Stomach (tissue), 9 donors: ENCODE data around the gene WNT5B. TPM values are rescaled to one million over a fixed set of nuclear protein-coding genes. Genes with fewer than 3 reads are reported as not detected.

ENCODE experiments used
- DNase-seq, 2 donors: peaks; one replicate each; pipeline versions ENCODE4 v3.0.0 to v3.0.0-alpha.2; 2013 to 2019
- H3K27ac ChIP-seq, 5 donors: fragments of 200-600 bp in 4 of 5; sonication (generic) in 4 of 5; one replicate each; pipeline ENCODE4 v1.5.1; 2013 to 2019; ENCODE audit warnings: mild to moderate bottlenecking in 1 of 5, moderate library complexity in 1 of 5
- H3K27me3 ChIP-seq, 3 donors: fragments of 200-600 bp; sonication (generic); one replicate each; pipeline ENCODE4 v1.5.1; 2017 to 2019; ENCODE audit warnings: mixed run types in 1 of 3
- H3K36me3 ChIP-seq, 4 donors: fragments of 200-600 bp; sonication (generic); 1 replicate in 3 of 4; 2 replicates in 1 of 4; pipeline ENCODE4 v1.5.1; 2016 to 2019
- H3K4me1 ChIP-seq, 4 donors: fragments of 200-600 bp; sonication (generic); one replicate each; pipeline ENCODE4 v1.5.1; 2016 to 2019
- H3K4me3 ChIP-seq, 4 donors: fragments of 200-600 bp; sonication (generic) in 3 of 4; one replicate each; pipeline ENCODE4 v1.5.1; 2016 to 2019; ENCODE audit warnings: mild to moderate bottlenecking in 1 of 4
- H3K9me3 ChIP-seq, 4 donors: fragments of 200-600 bp; sonication (generic); one replicate each; pipeline ENCODE4 v1.5.1; 2016 to 2019
- EP300 ChIP-seq: sonication (generic); formaldehyde crosslinking; IDR thresholded peaks from one replicate; pipeline ENCODE4 v1.6.1; 2017; ENCODE audit warnings: antibody characterized with exemption
- POLR2A ChIP-seq, 4 donors: fragments of 450-650 bp; IDR thresholded peaks; one replicate each; pipeline ENCODE4 v1.6.1; 2016; ENCODE audit warnings: antibody characterized with exemption in 4 of 4, control low read depth in 2 of 4, mild to moderate bottlenecking in 1 of 4, moderate library complexity in 1 of 4
- POLR2AphosphoS5 ChIP-seq, 3 donors: sonication (generic); formaldehyde crosslinking; IDR thresholded peaks; one replicate each; pipeline ENCODE4 v1.6.1; 2016; ENCODE audit warnings: antibody characterized with exemption in 3 of 3
- WGBS, 5 donors: extraction: QIAGEN DNeasy Blood & Tissue Kit in 3 of 5; methylation state at CpG; one replicate each; pipeline versions ENCODE4 v1.1.5 to v1.1.7; 2013 to 2018; 5-methylcytosine and 5-hydroxymethylcytosine counted together
- intact Hi-C: fragments of 100-400 bp; cut with DNase I; formaldehyde crosslinking; loops from one replicate; pipeline ENCODE4 v1.15.1; 2023; ENCODE audit warnings: low total_unique reads
- polyA plus RNA-seq, 3 donors: library from polyadenylated mRNA; stranded (reverse); fragments of 200-250 nt; gene quantifications; one replicate each; pipeline ENCODE4 v1.2.3, GENCODE V29; 2013
- total RNA-seq, 5 donors: library from RNA; depleted of rRNA; stranded (reverse); fragments of >200 nt; gene quantifications; one replicate each; pipeline versions ENCODE4 v1.1.0 to v1.2.3, GENCODE V29; 2014 to 2016
- TF ChIP-seq, protein P1 (sequence below), 7 experiments: fragments of 450-650 bp in 4 of 7; fragments of 200-600 bp in 3 of 7; sonication (generic) in 3 of 7; IDR thresholded peaks; one replicate each; pipeline ENCODE4 v1.5.1; 2016 to 2019; ENCODE audit warnings: antibody characterized with exemption in 7 of 7, control low read depth in 2 of 7, mild to moderate bottlenecking in 1 of 7
- donor health status: healthy with polysubstance abuse.
- donor health status: Bipolar disorder and iron deficiency.
- donor health status: healthy.

WNT5B gene
- total and polyA plus RNA-seq, 8 donors, result 0.45 to 22.3 (median 7.4) TPM

DNA sequence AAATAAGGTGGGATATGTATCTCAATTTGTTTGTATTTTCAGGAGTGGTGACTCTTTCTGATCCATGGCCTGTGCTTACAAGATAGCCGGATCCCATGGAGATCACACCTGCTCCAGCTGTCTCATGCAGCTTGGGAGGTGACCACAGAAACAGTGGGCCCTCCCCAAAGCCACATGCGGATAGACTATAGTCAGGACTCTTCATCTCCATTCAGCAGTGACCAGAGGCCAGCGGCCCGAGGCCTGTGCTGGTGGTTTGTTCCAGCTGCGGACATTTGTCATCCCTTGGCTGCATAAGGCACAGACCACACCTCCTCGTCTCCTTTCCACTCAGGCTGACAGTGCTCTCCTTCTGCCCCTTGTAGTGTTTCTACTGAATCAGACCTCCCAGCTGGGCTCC, 14.7 kb upstream of the WNT5B start:
- WGBS, 5 donors, result 88 to 93% (median 89%) methylated on average over 6 of the region's 6 CpGs

DNA sequence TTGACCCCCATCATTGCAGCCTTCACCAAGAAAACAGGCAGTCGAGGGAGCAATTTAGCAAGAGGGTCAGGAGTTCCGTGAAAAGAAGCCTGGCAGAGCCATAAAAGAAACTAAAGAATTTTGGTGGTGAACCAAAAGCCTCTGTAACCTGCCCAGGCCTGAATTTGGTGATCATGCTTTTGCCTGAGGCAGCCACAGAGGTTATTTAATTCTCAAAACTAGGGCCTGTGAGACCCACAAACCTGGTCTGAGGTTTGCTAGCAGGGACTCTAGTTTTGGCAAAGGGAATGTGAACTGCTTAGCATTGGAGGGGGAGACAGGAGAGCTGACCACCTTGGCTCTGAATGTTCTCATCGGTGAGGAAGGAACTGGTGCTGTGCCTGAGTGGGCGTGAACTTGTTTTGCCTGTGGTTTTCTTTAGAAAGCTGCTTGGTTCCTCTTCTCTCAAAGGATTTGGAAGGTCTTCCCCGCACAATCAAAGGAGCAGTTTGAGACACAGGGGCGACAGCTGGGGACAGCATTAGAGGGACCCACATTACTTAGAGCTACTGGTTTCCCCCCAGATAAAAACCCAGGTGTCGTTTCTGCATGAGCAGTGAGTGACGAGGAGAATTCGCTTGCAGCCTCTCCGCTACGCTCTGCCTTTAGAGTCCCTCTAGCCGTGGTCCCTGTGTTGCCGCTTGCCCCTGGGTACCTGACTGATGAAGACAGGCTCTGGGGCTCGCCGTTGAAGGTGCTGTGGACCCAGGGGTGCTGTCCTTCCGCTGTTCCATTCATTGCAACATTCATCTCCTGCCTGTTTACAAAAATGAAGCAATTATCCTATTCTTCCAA, 12.6 kb upstream of the WNT5B start:
- Histone ChIP-seq H3K27me3 (no peaks in the 10 kb centered on the region), H3K9me3 (no peaks in the 10 kb centered on the region), H3K27ac (no peak overlapping the region), H3K36me3 (no peaks in the 10 kb centered on the region), H3K4me3 (no peak overlapping the region), H3K4me1 (peaks cover 0 to 11% (median 5%) of the 10 kb centered on the region in 4 donors)
- no peak for DNase-seq
- intact Hi-C loops, result no loop called here
- WGBS, 5 donors, result 80 to 85% (median 83%) methylated on average over 15 to 16 of the region's 16 CpGs
- TF ChIP-seq POLR2AphosphoS5 (IDR thresholded peaks at IDR 0.05) (no peak), POLR2A (IDR thresholded peaks at IDR 0.05) (no peak), EP300 (no peak)
- TF ChIP-seq, protein P1, sequence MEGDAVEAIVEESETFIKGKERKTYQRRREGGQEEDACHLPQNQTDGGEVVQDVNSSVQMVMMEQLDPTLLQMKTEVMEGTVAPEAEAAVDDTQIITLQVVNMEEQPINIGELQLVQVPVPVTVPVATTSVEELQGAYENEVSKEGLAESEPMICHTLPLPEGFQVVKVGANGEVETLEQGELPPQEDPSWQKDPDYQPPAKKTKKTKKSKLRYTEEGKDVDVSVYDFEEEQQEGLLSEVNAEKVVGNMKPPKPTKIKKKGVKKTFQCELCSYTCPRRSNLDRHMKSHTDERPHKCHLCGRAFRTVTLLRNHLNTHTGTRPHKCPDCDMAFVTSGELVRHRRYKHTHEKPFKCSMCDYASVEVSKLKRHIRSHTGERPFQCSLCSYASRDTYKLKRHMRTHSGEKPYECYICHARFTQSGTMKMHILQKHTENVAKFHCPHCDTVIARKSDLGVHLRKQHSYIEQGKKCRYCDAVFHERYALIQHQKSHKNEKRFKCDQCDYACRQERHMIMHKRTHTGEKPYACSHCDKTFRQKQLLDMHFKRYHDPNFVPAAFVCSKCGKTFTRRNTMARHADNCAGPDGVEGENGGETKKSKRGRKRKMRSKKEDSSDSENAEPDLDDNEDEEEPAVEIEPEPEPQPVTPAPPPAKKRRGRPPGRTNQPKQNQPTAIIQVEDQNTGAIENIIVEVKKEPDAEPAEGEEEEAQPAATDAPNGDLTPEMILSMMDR (IDR thresholded peaks at IDR 0.05), result no peak

More for the DNA sequence above, 14.7 kb upstream of the WNT5B start:
- DNase-seq, result no peak
- no peaks in the 10 kb centered on the region for H3K9me3 ChIP-seq
- intact Hi-C loops, result no loop called here
- no peak for TF ChIP-seq POLR2A (IDR thresholded peaks at IDR 0.05)
- no peak for TF ChIP-seq POLR2AphosphoS5 (IDR thresholded peaks at IDR 0.05)
- TF ChIP-seq, protein P1 (IDR thresholded peaks at IDR 0.05), result no peak
- TF ChIP-seq EP300, result no peak
- H3K27me3 ChIP-seq, result no peaks in the 10 kb centered on the region
- no peak overlapping the region for H3K27ac ChIP-seq
- no peak overlapping the region for H3K4me3 ChIP-seq
- H3K4me1 ChIP-seq, result peaks cover 4 to 31% (median 20%) of the 10 kb centered on the region in 4 donors
- no peaks in the 10 kb centered on the region for H3K36me3 ChIP-seq

DNA sequence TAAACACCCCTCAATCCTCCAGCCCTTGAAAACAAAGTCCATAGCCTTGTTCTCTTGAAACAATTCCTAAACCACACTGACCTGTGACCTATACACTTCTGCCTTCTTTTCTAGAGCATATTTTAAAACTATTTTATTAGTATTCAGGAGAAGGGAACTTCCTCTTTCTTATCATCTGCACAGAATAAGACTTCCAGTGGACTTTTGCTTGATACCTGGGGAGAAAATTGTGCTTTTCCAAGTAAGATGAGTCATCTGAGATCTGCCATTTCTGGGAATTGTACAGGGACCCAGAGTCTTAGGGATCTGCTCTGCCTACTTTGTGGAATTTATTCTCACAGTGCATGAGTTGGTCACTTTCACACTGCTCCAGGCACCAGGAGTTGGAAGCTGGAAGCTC, 10.5 kb upstream of the WNT5B start:
- TF ChIP-seq, protein P1 (IDR thresholded peaks at IDR 0.05), result no peak
- TF ChIP-seq EP300 (no peak), POLR2A (IDR thresholded peaks at IDR 0.05) (no peak), POLR2AphosphoS5 (IDR thresholded peaks at IDR 0.05) (no peak)
- Histone ChIP-seq H3K27me3 (no peaks in the 10 kb centered on the region), H3K36me3 (no peaks in the 10 kb centered on the region), H3K4me3 (no peak overlapping the region), H3K4me1 (peaks cover 0 to 9% (median 0%) of the 10 kb centered on the region in 4 donors), H3K27ac (no peak overlapping the region), H3K9me3 (no peaks in the 10 kb centered on the region)
- no peak for DNase-seq
- intact Hi-C loops, result no loop called here

DNA sequence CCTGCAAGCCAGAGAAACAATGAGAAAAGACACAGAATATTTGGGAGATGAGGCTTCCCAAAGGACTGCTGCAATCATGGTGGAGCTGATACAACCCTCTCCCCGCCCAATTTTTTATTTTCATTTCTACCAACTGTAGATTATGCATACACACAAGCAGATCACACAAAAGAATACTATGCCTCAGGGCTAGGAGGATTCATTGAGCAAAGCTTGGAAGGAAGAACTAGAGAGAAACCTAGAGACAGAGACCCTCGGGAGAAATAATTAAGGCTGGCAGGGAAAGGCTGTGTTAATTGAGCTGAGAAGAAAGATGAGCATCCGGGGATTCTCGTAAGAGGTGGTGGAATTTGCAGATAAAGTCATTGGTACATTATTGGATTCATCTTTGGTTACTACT, 9.9 kb upstream of the WNT5B start:
- TF ChIP-seq, protein P1 (IDR thresholded peaks at IDR 0.05), result no peak
- no peak for TF ChIP-seq POLR2AphosphoS5 (IDR thresholded peaks at IDR 0.05)
- no peak for TF ChIP-seq POLR2A (IDR thresholded peaks at IDR 0.05)
- TF ChIP-seq EP300, result no peak
- H3K9me3 ChIP-seq, result no peaks in the 10 kb centered on the region
- H3K4me1 ChIP-seq, result peaks cover 0 to 9% (median 0%) of the 10 kb centered on the region in 4 donors

More for the DNA sequence above, 9.9 kb upstream of the WNT5B start:
- no peaks in the 10 kb centered on the region for H3K27me3 ChIP-seq
- no peak for DNase-seq
- H3K4me3 ChIP-seq, result no peak overlapping the region
- no peaks in the 10 kb centered on the region for H3K36me3 ChIP-seq
- 84 to 89% (median 86%) methylated on average over 4 of the region's 4 CpGs for WGBS, 5 donors
- no peak overlapping the region for H3K27ac ChIP-seq
- intact Hi-C loops, result no loop called here
